Retinal pigment epithelial cell (primary cell): Measurements from ENCODE around the gene SLC12A6.

Experiments
- DNase-seq: peaks from one replicate; pipeline ENCODE4 v3.0.0-alpha.2; 2010; ENCODE audit warnings: low read depth
- H3K4me3 ChIP-seq: 2 replicates; pipeline ENCODE4 v1.5.1; 2011; ENCODE audit warnings: mild to moderate bottlenecking, low read length, control low read depth, moderate library complexity
- CTCF ChIP-seq: conservative IDR thresholded peaks from 2 replicates; pipeline ENCODE4 v1.5.1; 2011; ENCODE audit warnings: low read depth, low read length, control low read depth, inconsistent platforms

The SLC12A6 gene

DNA sequence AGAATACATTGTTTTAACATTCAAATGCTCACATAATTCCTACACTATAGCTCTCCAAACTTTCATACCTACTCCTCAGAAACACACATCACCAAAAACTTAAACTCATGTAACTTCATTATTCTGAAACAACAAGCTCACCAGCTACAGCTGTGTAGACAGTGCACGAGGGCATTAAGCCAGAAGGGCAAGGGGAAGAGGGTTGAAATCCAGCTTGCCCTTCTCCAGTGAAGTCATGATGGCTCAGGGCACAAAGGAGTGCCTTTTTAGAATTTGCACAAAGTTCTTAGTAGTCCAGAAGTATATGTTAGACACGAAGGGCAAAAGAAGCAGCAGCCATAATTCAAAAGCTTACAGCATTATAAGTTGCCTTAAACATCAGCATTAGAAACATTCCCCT is 8.6 kb downstream of the SLC12A6 start:
- no peak overlapping the region for H3K4me3 ChIP-seq
- DNase-seq = no peak
- no peak for TF ChIP-seq CTCF

DNA sequence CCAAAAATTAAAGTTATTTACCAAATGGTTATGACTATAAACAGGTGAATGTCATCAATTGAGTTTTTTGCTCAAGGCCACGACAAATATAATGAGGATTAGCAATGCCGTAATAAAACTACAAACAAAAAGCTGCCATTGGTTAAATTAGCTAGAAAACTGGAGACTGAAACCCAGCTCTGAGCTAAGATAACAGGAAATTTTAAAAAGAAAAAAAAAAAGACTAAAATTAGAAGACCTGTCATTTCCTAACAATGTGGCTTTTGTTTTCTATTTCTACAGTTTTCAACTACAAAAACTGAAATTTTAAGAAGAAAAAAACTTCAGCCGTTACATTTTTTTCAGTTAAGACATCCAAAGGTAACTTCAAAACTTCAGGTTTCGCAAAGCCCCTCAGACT is 9.7 kb downstream of the SLC12A6 start:
- TF ChIP-seq CTCF = no peak
- no peak overlapping the region for H3K4me3 ChIP-seq
- no peak for DNase-seq

DNA sequence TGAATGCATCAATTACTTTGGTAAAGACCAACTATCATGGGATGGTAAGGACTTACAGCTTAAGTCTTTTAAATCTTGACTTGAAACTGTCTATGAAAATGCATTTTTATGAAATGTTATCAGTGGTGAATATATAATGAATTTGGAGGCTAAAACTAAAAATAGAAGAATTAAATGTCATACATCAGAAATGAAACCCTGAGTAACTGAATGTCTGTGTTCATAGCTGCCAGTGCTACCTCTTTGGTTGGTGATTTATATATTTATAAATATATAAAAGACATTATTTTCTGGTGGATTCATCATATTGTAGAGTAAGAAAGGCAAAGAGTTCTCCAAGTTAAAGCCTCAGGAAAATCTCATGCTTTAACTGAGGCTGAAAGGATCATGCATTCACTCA is 12.2 kb downstream of the SLC12A6 start:
- no peak for DNase-seq
- no peak for TF ChIP-seq CTCF
- no peak overlapping the region for H3K4me3 ChIP-seq

DNA sequence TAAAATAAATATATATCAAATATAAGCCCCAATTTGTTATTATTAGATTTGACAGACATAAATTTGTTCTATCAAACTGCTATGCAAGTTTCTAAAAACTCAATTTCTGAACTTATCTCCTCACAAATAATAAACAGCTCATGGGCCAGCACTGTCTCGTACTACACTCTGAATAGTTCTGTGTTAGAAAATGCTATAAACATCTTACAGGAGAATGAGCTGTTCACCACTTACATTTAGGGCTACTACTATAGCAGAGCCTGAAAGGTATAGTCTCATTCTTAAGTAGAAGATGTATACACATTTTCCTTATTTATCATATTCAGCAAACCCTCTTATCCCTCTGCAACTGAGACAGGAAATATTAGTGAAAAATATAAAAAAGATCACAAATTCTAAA is 12.6 kb downstream of the SLC12A6 start:
- TF ChIP-seq CTCF = no peak
- DNase-seq = no peak
- no peak overlapping the region for H3K4me3 ChIP-seq

- DNase-seq = no peak
- H3K4me3 ChIP-seq = no peak overlapping the region
- TF ChIP-seq CTCF = no peak
Measured at GRCh38 chr15:34323217-34323616, 14.4 kb downstream of the SLC12A6 start.

GRCh38 chr15:34318277-34319079 is 19.1 kb downstream of the SLC12A6 start:
- TF ChIP-seq CTCF = no peak
- peak overlapping the region; percentile 59 for H3K4me3 ChIP-seq
- DNase-seq = peak; percentile 20
